GM15510 (cell line): Measurements from ENCODE around the gene TUBA4B.

ENCODE experiments used
- POLR2A ChIP-seq: IDR thresholded peaks from 3 replicates; pipeline ENCODE4 v1.6.1; 2011; ENCODE audit warnings: borderline replicate concordance; ENCODE audit not compliant: insufficient read length; ENCODE audit errors: extremely low read depth

Gene TUBA4B

GRCh38 chr2:219297766-219298456 is 44.9 kb downstream of the TUBA4B start:
- TF ChIP-seq POLR2A: no peak

GRCh38 chr2:219298759-219299371 is 45.8 kb downstream of the TUBA4B start:
- TF ChIP-seq POLR2A: no peak

DNA sequence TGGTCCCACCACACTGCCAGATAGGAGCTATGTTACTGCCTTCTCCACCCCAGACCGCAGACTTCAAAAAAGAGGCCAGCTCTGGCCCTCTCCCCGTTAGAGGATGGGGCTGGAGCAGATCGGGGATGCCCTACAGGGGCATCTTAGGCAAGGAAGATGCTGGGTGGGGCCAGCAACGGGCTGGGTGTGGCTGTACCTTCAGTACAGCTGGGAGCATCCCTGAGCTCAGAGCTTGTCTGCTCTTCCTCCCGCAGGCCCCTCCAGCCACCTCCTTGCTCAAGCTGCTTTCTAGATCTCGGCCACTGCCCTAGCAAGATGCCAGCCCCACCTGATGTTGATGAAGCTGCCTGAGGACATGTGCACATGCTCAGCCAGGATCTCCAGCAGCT is 46.3 kb downstream of the TUBA4B start:
- no peak for TF ChIP-seq POLR2A

GRCh38 chr2:219300022-219300421 is 47.0 kb downstream of the TUBA4B start:
- TF ChIP-seq POLR2A: no peak

DNA sequence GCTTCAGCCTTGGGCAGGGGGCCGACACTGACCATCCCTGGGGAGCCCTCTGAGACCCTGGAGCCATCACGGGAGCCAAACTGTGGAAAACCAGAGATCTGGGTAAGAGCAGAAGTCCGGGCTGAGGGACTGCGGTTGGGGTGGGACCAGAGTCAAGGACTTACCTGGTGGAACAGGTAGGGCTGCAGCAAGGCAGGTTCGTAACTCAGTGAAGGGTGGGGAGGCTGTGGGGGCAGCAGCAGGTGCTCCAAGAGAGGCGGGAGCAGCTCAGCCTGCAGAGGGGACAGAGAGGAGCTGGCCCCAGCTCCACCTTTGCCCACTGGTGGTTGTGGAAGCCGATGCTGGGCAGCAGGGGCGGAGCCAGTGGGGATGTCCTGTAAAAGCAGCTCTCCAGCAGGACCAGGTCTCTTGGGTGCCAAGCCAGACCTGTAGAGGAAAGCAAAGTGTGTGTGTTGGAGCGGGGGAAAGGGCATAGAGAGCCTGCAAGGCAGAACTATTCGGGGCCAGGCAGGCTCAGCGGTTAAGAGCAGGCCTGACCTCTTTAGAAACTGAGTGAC is 49.4 kb downstream of the TUBA4B start:
- TF ChIP-seq POLR2A: no peak

DNA sequence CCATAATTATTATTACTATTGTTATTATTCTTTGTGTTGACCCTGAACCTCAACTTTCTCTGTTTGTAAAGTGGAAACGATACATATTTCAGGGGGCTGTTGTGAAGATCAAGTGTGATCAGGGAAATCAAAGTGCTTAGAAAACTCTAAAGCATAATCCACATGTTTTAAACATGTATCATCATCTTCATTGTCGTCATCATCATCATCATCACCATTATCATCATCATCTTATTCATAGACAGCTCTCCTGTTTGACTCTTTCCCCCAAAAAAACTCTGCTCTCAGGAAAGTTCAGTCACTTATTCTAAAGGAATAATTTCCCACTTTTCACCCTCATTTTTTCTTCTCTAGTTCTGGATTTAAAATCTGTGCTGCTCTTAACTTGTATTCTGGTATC is 51.2 kb downstream of the TUBA4B start:
- no peak for TF ChIP-seq POLR2A

- no peak for TF ChIP-seq POLR2A
Measured at GRCh38 chr2:219306047-219306446, 53.0 kb downstream of the TUBA4B start.

- TF ChIP-seq POLR2A: no peak
Measured at GRCh38 chr2:219308142-219309101, 55.4 kb downstream of the TUBA4B start.

DNA sequence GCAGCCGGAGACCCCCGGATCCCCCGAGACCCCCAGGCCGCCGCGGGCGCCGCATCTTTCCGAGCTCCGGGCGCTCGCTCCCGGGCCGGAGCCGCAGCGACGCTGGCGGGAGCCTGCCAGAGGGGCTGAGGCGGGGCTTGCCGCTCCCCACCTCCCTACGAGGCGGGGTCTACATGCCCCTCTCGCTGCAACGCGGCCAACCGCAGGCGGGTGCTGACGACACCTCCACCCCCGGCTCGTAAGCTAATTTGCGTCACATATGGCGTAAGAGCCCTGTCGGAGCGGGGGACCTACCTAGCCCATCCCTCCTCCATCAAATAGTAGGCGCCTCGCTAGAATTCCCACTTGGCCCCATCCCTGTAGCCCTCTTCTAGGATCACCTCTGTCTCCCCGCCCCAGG is 56.2 kb downstream of the TUBA4B start, which contains the start of gene PTPRN:
Gene PTPRN, minus strand, starts transcription at position 124 of the 400 bp plus-strand sequence. Its CDS starts 69 bp downstream, at position 55.
- no peak for TF ChIP-seq POLR2A

DNA sequence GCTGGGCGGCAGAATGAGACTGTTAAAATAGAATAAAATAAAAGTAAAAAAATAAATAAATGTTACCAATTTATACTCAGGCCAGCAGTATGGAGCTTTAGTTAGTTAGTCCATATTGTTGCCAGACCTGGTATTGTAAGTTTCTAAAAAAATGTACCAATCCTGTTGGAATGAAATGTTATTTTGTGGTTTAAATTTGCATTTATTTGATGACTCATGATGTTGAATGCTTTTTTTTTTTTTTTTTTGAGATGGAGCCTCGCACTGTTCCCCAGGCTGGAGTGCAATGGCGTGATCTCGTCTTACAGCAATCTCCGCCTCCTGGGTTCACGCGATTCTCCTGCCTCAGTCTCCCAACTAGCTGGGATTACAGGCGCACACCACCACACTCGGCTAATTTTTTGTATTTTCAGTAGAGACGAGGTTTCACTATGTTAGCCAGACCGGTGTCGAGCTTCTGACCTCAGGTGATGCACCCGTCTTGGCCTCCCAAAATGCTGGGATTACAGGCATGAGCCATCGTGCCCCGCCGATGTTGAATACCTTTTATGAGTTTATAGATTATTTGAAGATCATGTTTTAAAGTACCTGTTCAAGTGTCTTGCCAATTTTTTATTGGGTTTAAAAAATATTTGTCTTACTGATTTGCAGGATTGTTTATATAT is 61.9 kb downstream of the TUBA4B start:
- no peak for TF ChIP-seq POLR2A
